G401 (cell line): ENCODE measurements around the gene CALU. TPM values are rescaled to one million over a fixed set of nuclear protein-coding genes. Genes with fewer than 3 reads are reported as not detected.

ENCODE experiments used
- DNase-seq: peaks from one replicate; pipeline ENCODE4 v3.0.0-alpha.2; 2015; ENCODE audit warnings: low spot score
- in situ Hi-C: cut with HindIII; loops from 2 replicates; pipeline ENCODE4 v1.10.0; 2016; ENCODE audit warnings: low sequenced_read_pairs, mixed read lengths
- total RNA-seq: library from RNA; depleted of rRNA; stranded (reverse); fragments of >200 nt; shearing (Covaris generic); gene quantifications from 2 replicates; pipeline ENCODE4 v1.2.3, GENCODE V29; 2014

Gene CALU
- total RNA-seq, 1 experiment from 2014 or later, result 136 TPM

GRCh38 chr7:128742206-128742605 is 3.0 kb downstream of the CALU start:
- in situ Hi-C loops, result no loop called here
- no peak for DNase-seq

- DNase-seq, result no peak
- in situ Hi-C loops, result no loop called here
Observed at GRCh38 chr7:128743112-128743772, 4.1 kb downstream of the CALU start.

GRCh38 chr7:128744366-128744905 is 5.3 kb downstream of the CALU start:
- in situ Hi-C loops, result no loop called here
- no peak for DNase-seq

- in situ Hi-C loops, result no loop called here
- no peak for DNase-seq
Observed at GRCh38 chr7:128745706-128746105, 6.5 kb downstream of the CALU start.

- DNase-seq, result no peak
- in situ Hi-C loops, result no loop called here
Observed at GRCh38 chr7:128747327-128748079, 8.3 kb downstream of the CALU start.

GRCh38 chr7:128752251-128752650 is 13.1 kb downstream of the CALU start:
- in situ Hi-C loops, result no loop called here

DNA sequence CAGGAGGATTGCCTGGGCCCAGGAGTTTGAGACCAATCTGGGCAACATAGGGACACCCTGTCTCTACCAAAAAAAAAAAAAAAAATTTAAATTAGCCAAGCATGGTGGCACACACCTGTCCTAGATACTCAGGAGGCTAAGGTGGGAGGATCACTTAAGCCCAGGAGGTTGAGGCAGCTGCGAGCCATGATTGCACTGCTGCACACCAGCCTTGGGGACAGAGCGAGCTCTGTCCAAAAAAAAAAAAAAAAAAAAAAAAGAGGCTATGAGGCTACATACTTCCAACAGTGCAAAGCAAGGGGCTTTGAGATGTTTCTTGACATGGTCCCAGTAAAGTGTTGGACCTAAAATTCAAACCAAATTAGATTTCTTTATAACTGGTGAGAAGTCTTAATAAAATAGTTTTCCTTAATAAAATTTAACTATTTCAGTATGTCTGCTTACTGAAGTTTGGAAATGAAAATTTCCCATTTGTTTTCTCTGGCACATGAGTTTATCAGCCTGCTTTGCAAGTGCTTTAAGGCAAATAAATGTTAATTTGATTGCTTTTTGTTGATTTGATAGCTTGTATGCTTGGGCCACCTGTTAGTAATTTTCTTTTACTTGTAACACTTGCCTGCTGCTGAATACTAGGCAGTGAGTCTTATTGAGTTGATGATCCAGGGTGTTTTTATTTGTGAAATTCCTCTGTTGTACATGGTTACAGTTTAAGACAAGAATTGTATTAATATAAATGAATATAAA is 16.1 kb downstream of the CALU start:
- in situ Hi-C loops, result no loop called here

More at GRCh38 chr7:128752251-128752650, 13.1 kb downstream of the CALU start:
- no peak for DNase-seq

GRCh38 chr7:128755819-128756476 is 16.8 kb downstream of the CALU start:
- peak; percentile 68 for DNase-seq
- in situ Hi-C loops, result no loop called here

More for the DNA sequence above, 16.1 kb downstream of the CALU start:
- no peak for DNase-seq

DNA sequence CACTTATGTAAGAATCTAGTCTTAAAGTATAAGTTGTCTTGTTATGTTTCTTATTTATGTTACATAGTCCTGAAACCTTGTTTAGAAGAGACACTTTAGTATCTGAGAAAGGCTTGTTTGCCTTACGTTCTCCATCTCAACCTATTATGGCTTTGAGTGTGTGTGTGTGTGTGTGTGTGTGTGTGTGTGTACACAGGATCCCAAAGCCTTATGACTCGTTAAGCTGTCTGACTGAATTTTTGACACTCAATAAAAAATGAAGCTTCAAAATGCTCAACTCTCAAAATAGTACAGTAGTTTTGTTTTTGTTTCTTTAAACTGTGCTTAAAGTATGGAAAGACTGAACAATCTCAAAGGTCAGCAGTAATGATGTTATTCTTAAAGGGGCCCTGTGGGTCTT is 18.0 kb downstream of the CALU start:
- DNase-seq, result no peak
- in situ Hi-C loops, result no loop called here

DNA sequence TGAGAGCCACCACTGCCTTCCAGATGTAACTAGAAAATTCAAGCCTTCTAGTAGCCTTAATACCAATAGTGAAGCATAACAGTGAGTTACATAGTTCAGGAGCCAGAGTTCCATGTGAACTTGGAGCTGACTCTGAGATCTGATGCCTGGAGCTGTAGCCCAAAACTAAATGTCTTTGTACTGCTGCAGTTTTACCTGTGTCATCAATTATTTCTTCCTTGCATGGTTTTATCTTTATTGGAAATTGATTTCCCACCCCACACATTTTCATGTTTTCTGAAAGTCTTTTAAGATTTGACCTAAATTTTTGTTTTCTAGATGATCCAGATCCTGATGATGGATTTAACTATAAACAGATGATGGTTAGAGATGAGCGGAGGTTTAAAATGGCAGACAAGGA is 19.4 kb downstream of the CALU start:
- in situ Hi-C loops, result no loop called here
- DNase-seq, result no peak

DNA sequence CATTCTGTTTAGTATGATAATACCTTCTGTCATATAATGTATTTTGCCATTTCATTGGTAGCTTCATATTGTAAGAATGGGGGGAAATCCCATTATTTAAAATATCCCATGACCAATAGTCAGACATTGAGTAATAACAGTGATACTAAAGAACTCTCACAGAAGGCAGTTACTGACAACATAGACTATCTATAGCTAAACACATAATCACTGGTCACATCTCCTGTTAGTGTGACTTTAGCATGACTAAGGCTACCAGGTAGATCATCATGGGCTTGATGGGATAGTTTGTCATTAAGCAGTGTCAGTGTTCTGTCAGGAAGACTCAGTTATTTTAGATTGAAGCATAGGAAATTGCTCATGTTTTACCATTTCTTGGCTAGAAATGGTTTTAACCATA is 20.1 kb downstream of the CALU start:
- no peak for DNase-seq
- in situ Hi-C loops, result no loop called here

GRCh38 chr7:128763541-128763940 is 24.4 kb downstream of the CALU start:
- in situ Hi-C loops, result no loop called here
- no peak for DNase-seq

GRCh38 chr7:128767475-128768110 is 28.4 kb downstream of the CALU start:
- in situ Hi-C loops, result no loop called here
- peak; percentile 43 for DNase-seq

DNA sequence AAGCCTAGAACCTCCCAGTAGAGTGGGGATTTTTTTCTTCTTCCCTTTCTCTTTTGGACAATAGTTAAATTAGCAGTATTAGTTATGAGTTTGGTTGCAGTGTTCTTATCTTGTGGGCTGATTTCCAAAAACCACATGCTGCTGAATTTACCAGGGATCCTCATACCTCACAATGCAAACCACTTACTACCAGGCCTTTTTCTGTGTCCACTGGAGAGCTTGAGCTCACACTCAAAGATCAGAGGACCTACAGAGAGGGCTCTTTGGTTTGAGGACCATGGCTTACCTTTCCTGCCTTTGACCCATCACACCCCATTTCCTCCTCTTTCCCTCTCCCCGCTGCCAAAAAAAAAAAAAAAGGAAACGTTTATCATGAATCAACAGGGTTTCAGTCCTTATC is 31.1 kb downstream of the CALU start:
- no peak for DNase-seq
- in situ Hi-C loops, result no loop called here

DNA sequence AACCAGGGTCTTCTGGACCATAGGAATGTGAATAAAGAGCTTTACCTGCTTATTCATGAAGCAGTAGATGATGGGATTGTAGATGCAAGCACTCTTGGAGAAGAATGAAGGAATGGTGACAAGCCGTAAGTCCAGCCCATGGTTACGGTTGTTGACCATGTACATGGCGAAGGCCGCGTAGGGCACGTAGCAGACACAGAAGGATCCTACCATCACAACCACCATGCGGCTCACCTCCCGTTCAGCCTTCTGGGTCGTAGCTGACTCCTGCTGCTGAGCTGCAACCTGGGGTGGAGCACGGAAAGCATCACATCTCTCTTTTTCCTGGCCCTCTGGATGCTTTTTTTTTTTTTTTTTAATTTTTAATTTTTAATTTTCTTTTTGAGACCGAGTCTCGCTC is 34.4 kb downstream of the CALU start:
- in situ Hi-C loops, result no loop called here
- DNase-seq, result no peak

GRCh38 chr7:128774029-128774689 is 35.0 kb downstream of the CALU start:
- in situ Hi-C loops, result no loop called here
- DNase-seq, result no peak

DNA sequence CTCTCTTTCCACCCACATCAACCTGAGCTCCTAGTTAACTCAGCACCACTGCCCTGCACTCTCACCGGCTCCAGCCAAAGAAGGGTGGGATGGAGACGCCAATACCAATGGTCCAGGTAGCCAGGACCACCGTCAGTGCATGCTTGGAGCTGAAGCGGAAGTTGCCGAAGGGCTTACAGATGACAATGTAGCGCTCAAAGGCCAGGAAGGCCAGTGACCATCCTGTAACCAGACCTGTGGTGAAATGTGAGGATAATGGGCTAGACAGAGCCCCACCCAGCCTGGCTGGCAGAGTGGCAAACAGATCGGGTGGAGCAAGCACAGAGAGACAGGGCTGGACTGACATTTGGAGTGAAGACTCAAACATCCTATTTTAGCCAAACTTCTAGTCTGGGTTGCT is 35.8 kb downstream of the CALU start:
- DNase-seq, result no peak
- in situ Hi-C loops, result no loop called here

DNA sequence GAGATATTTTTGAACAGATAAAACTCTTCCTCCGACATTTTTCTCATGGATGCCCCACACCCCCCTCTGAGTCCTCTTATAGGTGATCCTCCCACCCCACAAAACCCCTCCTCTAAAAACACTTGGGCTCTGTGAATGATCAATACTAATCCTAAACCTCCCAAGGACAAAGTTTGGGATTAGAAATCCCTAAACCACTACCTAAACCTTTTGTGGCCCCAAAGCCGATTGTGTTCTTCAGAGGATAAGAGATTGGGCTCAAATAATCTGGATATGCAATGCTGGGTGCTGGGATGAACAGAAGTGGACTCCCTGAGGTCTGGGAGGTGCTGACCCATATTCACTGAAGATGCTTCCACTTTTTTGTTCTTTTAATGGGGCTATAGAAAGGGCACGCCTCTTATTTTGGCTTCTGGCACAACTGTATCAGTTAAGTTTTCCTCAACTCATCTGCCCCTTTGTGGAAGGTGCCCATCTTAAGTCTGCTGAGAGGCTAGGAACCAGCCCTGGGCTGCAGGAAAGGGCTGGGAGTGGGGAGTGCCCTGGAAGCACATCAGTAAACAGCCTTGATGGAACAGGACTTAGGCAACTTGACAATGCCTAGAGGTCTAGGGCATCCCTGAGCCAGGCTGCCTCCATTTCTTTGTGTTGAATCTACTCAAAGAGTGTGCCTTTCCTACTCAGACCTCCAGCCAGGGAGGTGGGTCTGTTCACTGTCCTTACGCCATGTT is 36.8 kb downstream of the CALU start, which contains the start of gene OPN1SW:
Gene OPN1SW, minus strand, starts transcription at position 51 of the 731 bp plus-strand sequence. Its CDS starts 13 bp downstream, at position 38.
- in situ Hi-C loops, result no loop called here
- no peak for DNase-seq
